HepG2 (cell line): ENCODE data around the gene BCAS1. TPM values are rescaled to one million over a fixed set of nuclear protein-coding genes. Genes with fewer than 3 reads are reported as not detected.

Experiments
- FOXP1 ChIP-seq, 2 experiments: fragments of 450-650 bp in 1 of 2; IDR thresholded peaks; 2 replicates each; pipeline ENCODE4 v1.6.1; 2017 to 2018; ENCODE audit warnings: antibody characterized with exemption in 1 of 2
- MEF2D ChIP-seq: sonication (generic); formaldehyde crosslinking; IDR thresholded peaks from 2 replicates; pipeline ENCODE4 v1.5.1; 2020; ENCODE audit warnings: mild to moderate bottlenecking, missing genetic modification reagents
- MEIS2 ChIP-seq: sonication (generic); formaldehyde crosslinking; IDR thresholded peaks from 2 replicates; pipeline ENCODE4 v1.9.0; 2021; ENCODE audit warnings: mild to moderate bottlenecking, missing genetic modification reagents
- ZKSCAN8 ChIP-seq: IDR thresholded peaks from 2 replicates; pipeline ENCODE4 v1.6.1; 2016; ENCODE audit warnings: borderline replicate concordance, missing genetic modification reagents, missing compliant biosample characterization
- ZNF124 ChIP-seq: sonication (generic); formaldehyde crosslinking; IDR thresholded peaks from 2 replicates; pipeline ENCODE4 v1.4.0; 2020; ENCODE audit warnings: missing genetic modification reagents
- ZNF816 ChIP-seq: sonication (generic); formaldehyde crosslinking; IDR thresholded peaks from 2 replicates; pipeline ENCODE4 v1.8.0; 2022; ENCODE audit warnings: missing genetic modification reagents, mild to moderate bottlenecking, borderline replicate concordance
- polyA plus RNA-seq, 8 experiments: library from polyadenylated mRNA; depleted of rRNA in 3 of 8; stranded (reverse) in 7 of 8; unstranded in 1 of 8; fragments of >200 nt; fragmentation: Illumina TruSeq in 4 of 8; extraction: Trizol in 4 of 8; gene quantifications; 2 replicates each; pipeline versions ENCODE4 v1.2.1 to v1.2.3, GENCODE V29; 2011 to 2016; ENCODE audit warnings: low read depth in 4 of 8, missing spikeins in 1 of 8, mixed read lengths in 1 of 8; ENCODE audit not compliant: insufficient read depth in 1 of 8
- total RNA-seq, 5 experiments: library from RNA; depleted of rRNA; stranded (reverse); fragments of >200 nt; fragmentation: Illumina TruSeq; extraction: Trizol; gene quantifications; 2 replicates each; pipeline ENCODE4 v1.2.3, GENCODE V29; 2016; ENCODE audit warnings: low read depth in 1 of 5
- TF ChIP-seq, protein P1 (sequence below): IDR thresholded peaks from 2 replicates; pipeline ENCODE4 v1.6.1; 2016; ENCODE audit warnings: low read depth, missing genetic modification reagents, missing compliant biosample characterization
- TF ChIP-seq, protein P2 (sequence below): sonication (generic); formaldehyde crosslinking; IDR thresholded peaks from 2 replicates; pipeline ENCODE4 v1.8.1; 2022; ENCODE audit warnings: low read depth, mild to moderate bottlenecking, missing genetic modification reagents
- TF ChIP-seq, protein P3 (sequence below): IDR thresholded peaks from 2 replicates; pipeline ENCODE4 v1.6.1; 2016
- TF ChIP-seq, protein P4 (sequence below): sonication (generic); formaldehyde crosslinking; IDR thresholded peaks from 2 replicates; pipeline ENCODE4 v1.5.1; 2020; ENCODE audit warnings: mild to moderate bottlenecking, missing genetic modification reagents, borderline replicate concordance

BCAS1 gene
- total and polyA plus RNA-seq, 2 of the 13 experiments (the other 11 are each of a cell fraction or from before 2014, with no cell fraction given), result 0.55 to 0.91 TPM

DNA sequence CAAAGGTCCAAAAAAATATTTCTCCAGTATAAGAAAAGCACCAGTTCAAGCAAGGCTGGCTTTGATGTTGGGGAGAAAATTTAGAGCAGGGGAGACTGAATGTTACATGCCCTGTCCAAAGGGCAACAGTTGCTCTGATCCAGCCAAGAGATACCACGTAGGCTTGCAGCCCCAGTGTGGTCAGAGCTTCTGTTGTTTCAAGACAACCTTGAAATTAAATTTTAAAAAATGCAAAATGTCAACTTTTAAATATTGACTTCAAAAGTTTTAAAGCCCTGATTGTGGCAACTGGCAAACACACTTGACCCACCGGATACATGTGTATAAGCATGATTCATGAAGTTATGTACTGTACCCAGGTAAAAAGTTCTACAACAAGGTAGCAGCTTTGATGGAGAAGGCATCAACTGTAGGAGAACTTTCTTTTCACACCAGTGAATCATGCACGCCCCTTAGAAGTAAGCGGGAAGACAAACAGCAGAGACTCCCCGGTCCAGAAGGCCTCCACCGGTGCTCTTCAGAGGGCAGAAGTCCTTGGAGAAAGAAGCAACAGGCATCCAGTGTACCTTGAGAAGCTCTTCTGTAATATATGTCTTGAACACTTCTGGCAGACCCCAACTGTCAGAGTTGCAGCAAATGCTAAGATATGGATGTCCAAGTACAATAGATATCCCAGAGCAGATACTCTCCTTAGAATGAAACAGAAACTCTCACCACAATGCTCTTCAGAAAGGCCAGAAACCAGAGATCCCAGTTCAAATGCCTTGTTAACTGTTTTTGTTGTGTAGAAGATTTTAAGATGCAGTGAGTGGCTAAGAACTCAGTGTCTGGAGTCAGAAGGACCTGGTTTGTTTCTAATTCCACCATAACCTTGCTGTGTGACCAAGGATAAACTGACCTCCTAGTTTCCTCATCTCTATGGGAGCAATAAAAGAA, 115.4 kb downstream of the BCAS1 start (continued):
- TF ChIP-seq, protein P1, sequence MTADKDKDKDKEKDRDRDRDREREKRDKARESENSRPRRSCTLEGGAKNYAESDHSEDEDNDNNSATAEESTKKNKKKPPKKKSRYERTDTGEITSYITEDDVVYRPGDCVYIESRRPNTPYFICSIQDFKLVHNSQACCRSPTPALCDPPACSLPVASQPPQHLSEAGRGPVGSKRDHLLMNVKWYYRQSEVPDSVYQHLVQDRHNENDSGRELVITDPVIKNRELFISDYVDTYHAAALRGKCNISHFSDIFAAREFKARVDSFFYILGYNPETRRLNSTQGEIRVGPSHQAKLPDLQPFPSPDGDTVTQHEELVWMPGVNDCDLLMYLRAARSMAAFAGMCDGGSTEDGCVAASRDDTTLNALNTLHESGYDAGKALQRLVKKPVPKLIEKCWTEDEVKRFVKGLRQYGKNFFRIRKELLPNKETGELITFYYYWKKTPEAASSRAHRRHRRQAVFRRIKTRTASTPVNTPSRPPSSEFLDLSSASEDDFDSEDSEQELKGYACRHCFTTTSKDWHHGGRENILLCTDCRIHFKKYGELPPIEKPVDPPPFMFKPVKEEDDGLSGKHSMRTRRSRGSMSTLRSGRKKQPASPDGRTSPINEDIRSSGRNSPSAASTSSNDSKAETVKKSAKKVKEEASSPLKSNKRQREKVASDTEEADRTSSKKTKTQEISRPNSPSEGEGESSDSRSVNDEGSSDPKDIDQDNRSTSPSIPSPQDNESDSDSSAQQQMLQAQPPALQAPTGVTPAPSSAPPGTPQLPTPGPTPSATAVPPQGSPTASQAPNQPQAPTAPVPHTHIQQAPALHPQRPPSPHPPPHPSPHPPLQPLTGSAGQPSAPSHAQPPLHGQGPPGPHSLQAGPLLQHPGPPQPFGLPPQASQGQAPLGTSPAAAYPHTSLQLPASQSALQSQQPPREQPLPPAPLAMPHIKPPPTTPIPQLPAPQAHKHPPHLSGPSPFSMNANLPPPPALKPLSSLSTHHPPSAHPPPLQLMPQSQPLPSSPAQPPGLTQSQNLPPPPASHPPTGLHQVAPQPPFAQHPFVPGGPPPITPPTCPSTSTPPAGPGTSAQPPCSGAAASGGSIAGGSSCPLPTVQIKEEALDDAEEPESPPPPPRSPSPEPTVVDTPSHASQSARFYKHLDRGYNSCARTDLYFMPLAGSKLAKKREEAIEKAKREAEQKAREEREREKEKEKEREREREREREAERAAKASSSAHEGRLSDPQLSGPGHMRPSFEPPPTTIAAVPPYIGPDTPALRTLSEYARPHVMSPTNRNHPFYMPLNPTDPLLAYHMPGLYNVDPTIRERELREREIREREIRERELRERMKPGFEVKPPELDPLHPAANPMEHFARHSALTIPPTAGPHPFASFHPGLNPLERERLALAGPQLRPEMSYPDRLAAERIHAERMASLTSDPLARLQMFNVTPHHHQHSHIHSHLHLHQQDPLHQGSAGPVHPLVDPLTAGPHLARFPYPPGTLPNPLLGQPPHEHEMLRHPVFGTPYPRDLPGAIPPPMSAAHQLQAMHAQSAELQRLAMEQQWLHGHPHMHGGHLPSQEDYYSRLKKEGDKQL (CRISPR knock-in tag), result peak; percentile 45; the same call in 1 of the 2 replicates
- TF ChIP-seq MEIS2 (CRISPR knock-in tag) (0 out of 2 replicates have a peak, but pooled peaks have one; percentile 41), FOXP1 (IDR thresholded peaks at IDR 0.05) (no peak), FOXP1 (CRISPR knock-in tag; IDR thresholded peaks at IDR 0.05) (peak; percentile 81), MEF2D (0 out of 2 replicates have a peak, but pooled peaks have one; percentile 40), ZNF124 (CRISPR knock-in tag) (peak; percentile 67; the same call in 1 of the 2 replicates), ZKSCAN8 (0 out of 2 replicates have a peak, but pooled peaks have one; percentile 22), ZNF816 (CRISPR knock-in tag) (peak; percentile 45; the same call in 1 of the 2 replicates)
- TF ChIP-seq, protein P2, sequence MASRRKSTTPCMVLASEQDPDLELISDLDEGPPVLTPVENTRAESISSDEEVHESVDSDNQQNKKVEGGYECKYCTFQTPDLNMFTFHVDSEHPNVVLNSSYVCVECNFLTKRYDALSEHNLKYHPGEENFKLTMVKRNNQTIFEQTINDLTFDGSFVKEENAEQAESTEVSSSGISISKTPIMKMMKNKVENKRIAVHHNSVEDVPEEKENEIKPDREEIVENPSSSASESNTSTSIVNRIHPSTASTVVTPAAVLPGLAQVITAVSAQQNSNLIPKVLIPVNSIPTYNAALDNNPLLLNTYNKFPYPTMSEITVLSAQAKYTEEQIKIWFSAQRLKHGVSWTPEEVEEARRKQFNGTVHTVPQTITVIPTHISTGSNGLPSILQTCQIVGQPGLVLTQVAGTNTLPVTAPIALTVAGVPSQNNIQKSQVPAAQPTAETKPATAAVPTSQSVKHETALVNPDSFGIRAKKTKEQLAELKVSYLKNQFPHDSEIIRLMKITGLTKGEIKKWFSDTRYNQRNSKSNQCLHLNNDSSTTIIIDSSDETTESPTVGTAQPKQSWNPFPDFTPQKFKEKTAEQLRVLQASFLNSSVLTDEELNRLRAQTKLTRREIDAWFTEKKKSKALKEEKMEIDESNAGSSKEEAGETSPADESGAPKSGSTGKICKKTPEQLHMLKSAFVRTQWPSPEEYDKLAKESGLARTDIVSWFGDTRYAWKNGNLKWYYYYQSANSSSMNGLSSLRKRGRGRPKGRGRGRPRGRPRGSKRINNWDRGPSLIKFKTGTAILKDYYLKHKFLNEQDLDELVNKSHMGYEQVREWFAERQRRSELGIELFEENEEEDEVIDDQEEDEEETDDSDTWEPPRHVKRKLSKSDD (CRISPR knock-in tag), result 0 out of 2 replicates have a peak, but pooled peaks have one; percentile 54
- TF ChIP-seq, protein P3, sequence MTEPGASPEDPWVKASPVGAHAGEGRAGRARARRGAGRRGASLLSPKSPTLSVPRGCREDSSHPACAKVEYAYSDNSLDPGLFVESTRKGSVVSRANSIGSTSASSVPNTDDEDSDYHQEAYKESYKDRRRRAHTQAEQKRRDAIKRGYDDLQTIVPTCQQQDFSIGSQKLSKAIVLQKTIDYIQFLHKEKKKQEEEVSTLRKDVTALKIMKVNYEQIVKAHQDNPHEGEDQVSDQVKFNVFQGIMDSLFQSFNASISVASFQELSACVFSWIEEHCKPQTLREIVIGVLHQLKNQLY, result peak; percentile 73; the same call in 1 of the 2 replicates
- TF ChIP-seq, protein P4, sequence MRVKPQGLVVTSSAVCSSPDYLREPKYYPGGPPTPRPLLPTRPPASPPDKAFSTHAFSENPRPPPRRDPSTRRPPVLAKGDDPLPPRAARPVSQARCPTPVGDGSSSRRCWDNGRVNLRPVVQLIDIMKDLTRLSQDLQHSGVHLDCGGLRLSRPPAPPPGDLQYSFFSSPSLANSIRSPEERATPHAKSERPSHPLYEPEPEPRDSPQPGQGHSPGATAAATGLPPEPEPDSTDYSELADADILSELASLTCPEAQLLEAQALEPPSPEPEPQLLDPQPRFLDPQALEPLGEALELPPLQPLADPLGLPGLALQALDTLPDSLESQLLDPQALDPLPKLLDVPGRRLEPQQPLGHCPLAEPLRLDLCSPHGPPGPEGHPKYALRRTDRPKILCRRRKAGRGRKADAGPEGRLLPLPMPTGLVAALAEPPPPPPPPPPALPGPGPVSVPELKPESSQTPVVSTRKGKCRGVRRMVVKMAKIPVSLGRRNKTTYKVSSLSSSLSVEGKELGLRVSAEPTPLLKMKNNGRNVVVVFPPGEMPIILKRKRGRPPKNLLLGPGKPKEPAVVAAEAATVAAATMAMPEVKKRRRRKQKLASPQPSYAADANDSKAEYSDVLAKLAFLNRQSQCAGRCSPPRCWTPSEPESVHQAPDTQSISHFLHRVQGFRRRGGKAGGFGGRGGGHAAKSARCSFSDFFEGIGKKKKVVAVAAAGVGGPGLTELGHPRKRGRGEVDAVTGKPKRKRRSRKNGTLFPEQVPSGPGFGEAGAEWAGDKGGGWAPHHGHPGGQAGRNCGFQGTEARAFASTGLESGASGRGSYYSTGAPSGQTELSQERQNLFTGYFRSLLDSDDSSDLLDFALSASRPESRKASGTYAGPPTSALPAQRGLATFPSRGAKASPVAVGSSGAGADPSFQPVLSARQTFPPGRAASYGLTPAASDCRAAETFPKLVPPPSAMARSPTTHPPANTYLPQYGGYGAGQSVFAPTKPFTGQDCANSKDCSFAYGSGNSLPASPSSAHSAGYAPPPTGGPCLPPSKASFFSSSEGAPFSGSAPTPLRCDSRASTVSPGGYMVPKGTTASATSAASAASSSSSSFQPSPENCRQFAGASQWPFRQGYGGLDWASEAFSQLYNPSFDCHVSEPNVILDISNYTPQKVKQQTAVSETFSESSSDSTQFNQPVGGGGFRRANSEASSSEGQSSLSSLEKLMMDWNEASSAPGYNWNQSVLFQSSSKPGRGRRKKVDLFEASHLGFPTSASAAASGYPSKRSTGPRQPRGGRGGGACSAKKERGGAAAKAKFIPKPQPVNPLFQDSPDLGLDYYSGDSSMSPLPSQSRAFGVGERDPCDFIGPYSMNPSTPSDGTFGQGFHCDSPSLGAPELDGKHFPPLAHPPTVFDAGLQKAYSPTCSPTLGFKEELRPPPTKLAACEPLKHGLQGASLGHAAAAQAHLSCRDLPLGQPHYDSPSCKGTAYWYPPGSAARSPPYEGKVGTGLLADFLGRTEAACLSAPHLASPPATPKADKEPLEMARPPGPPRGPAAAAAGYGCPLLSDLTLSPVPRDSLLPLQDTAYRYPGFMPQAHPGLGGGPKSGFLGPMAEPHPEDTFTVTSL (CRISPR knock-in tag), result peak; percentile 94; the same call in 1 of the 2 replicates
